ENCODE data around the gene ACTN4. TPM values are rescaled to one million over a fixed set of nuclear protein-coding genes. Genes with fewer than 3 reads are reported as not detected.

The ACTN4 gene
- total RNA-seq, 2 donors from 2014 or later: 1,019 to 1,060 TPM

GRCh38 chr19:38709119-38709518, 61.7 kb downstream of the ACTN4 start:
- TF ChIP-seq CTCF (IDR thresholded peaks at IDR 0.05): no peak
- DNase-seq: no peak
- intact Hi-C loops (cut with DNase I): no loop called here
- H3K4me1 ChIP-seq: no peaks in the 10 kb centered on the region
- H3K27ac ChIP-seq: no peak overlapping the region
- H3K4me3 ChIP-seq: no peak overlapping the region
- peaks cover 58% of the 10 kb centered on the region for H3K36me3 ChIP-seq
- no peaks in the 10 kb centered on the region for H3K27me3 ChIP-seq
- H3K9ac ChIP-seq (ENCODE audit: low read depth in 2 of 2, low read length in 2 of 2): no peak overlapping the region
- H3K9me3 ChIP-seq: no peaks in the 10 kb centered on the region

- no peaks in the 10 kb centered on the region for H3K9me3 ChIP-seq
- no peaks in the 10 kb centered on the region for H3K27me3 ChIP-seq
- DNase-seq: no peak
- peak overlapping the region in 1 of 2 donors; percentile 13 for H3K9ac ChIP-seq (ENCODE audit: low read depth in 2 of 2, low read length in 2 of 2)
- intact Hi-C loops (cut with DNase I): no loop called here
- no peak overlapping the region for H3K4me3 ChIP-seq
- TF ChIP-seq CTCF (IDR thresholded peaks at IDR 0.05): no peak
- H3K36me3 ChIP-seq: peaks cover 63% of the 10 kb centered on the region
- H3K27ac ChIP-seq: no peak overlapping the region
- no peaks in the 10 kb centered on the region for H3K4me1 ChIP-seq
Observed at GRCh38 chr19:38709671-38710415, 62.4 kb downstream of the ACTN4 start.

- no peak overlapping the region for H3K27ac ChIP-seq
- no peak for TF ChIP-seq CTCF (IDR thresholded peaks at IDR 0.05)
- intact Hi-C loops (cut with DNase I): no loop called here
- no peak overlapping the region for H3K4me3 ChIP-seq
- DNase-seq: no peak
- H3K9me3 ChIP-seq: no peaks in the 10 kb centered on the region
- H3K27me3 ChIP-seq: no peaks in the 10 kb centered on the region
- no peak overlapping the region for H3K9ac ChIP-seq (ENCODE audit: low read depth in 2 of 2, low read length in 2 of 2)
- H3K4me1 ChIP-seq: no peaks in the 10 kb centered on the region
- peaks cover 68% of the 10 kb centered on the region for H3K36me3 ChIP-seq
Observed at GRCh38 chr19:38710416-38710702, 62.9 kb downstream of the ACTN4 start.

GRCh38 chr19:38710928-38711725, 63.7 kb downstream of the ACTN4 start:
- no peak overlapping the region for H3K27ac ChIP-seq
- no peaks in the 10 kb centered on the region for H3K9me3 ChIP-seq
- intact Hi-C loops (cut with DNase I): no loop called here
- no peaks in the 10 kb centered on the region for H3K4me1 ChIP-seq
- H3K27me3 ChIP-seq: no peaks in the 10 kb centered on the region
- H3K9ac ChIP-seq (ENCODE audit: low read depth in 2 of 2, low read length in 2 of 2): no peak overlapping the region
- DNase-seq: no peak
- no peak for TF ChIP-seq CTCF (IDR thresholded peaks at IDR 0.05)
- H3K4me3 ChIP-seq: no peak overlapping the region
- H3K36me3 ChIP-seq: peaks cover 68% of the 10 kb centered on the region

GRCh38 chr19:38711726-38712153, 64.3 kb downstream of the ACTN4 start:
- no peak for TF ChIP-seq CTCF (IDR thresholded peaks at IDR 0.05)
- Histone ChIP-seq H3K27me3 (no peaks in the 10 kb centered on the region), H3K9me3 (no peaks in the 10 kb centered on the region), H3K4me3 (no peak overlapping the region), H3K9ac (ENCODE audit: low read depth in 2 of 2, low read length in 2 of 2) (no peak overlapping the region), H3K4me1 (no peaks in the 10 kb centered on the region), H3K36me3 (peaks cover 68% of the 10 kb centered on the region), H3K27ac (no peak overlapping the region)
- no peak for DNase-seq
- intact Hi-C loops (cut with DNase I): no loop called here
